ENCODE data around the gene EIF3D. TPM values are rescaled to one million over a fixed set of nuclear protein-coding genes. Genes with fewer than 3 reads are reported as not detected.

The EIF3D gene
- total RNA-seq, 1 donor: 393 TPM

DNA sequence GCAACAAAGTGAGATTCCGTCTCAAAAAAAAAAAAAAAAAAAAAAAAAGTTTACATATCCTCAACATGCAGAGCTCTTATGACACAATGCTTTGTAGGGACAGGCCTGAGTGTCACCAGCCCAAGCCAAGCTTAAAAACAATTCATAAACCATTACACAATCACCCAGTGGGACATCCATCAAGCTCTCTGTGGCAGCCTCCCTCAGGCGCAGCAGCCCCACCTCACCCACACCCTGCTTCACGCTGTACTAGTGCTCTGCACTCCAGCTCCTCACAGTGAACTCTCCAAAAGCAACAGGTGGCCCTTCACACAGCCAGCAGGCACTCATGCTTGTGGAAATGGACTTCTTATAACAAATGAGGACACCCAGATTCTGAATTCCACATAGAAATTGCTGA lies 18.6 kb downstream of the EIF3D start:
- Histone ChIP-seq H3K36me3 (ENCODE audit: insufficient read depth, low read length) (peaks cover 52% of the 10 kb centered on the region), H3K79me2 (ENCODE audit: insufficient read depth, low read length) (peaks cover 3% of the 10 kb centered on the region), H3K9me3 (ENCODE audit: low read depth, low read length) (no peaks in the 10 kb centered on the region), H2AFZ (ENCODE audit: low read length) (no peak overlapping the region), H3K27ac (ENCODE audit: low read depth, low read length) (no peak overlapping the region), H3K4me1 (ENCODE audit: insufficient read depth, low read length) (peaks cover 6% of the 10 kb centered on the region), H3K4me3 (ENCODE audit: insufficient read depth, low read length) (no peak overlapping the region), H4K20me1 (ENCODE audit: insufficient read depth, low read length) (peaks cover 15% of the 10 kb centered on the region), H3K4me2 (ENCODE audit: insufficient read depth, low read length) (no peak overlapping the region), H3K27me3 (ENCODE audit: insufficient read depth, low read length) (no peaks in the 10 kb centered on the region)
- TF ChIP-seq CTCF (IDR thresholded peaks at IDR 0.05; ENCODE audit: extremely low read depth, low read depth, low read length): no peak
- DNase-seq (ENCODE audit: insufficient read length, low spot score, missing footprints): no peak

- Histone ChIP-seq H3K4me2 (ENCODE audit: insufficient read depth, low read length) (peak overlapping the region; percentile 69), H3K4me1 (ENCODE audit: insufficient read depth, low read length) (peaks cover 6% of the 10 kb centered on the region), H3K79me2 (ENCODE audit: insufficient read depth, low read length) (peaks cover 3% of the 10 kb centered on the region), H3K9me3 (ENCODE audit: low read depth, low read length) (no peaks in the 10 kb centered on the region), H4K20me1 (ENCODE audit: insufficient read depth, low read length) (peaks cover 9% of the 10 kb centered on the region), H3K27me3 (ENCODE audit: insufficient read depth, low read length) (no peaks in the 10 kb centered on the region), H3K27ac (ENCODE audit: low read depth, low read length) (peak overlapping the region; percentile 31), H3K4me3 (ENCODE audit: insufficient read depth, low read length) (peak overlapping the region; percentile 79), H2AFZ (ENCODE audit: low read length) (peak overlapping the region; percentile 79), H3K36me3 (ENCODE audit: insufficient read depth, low read length) (peaks cover 27% of the 10 kb centered on the region)
- no peak for TF ChIP-seq CTCF (IDR thresholded peaks at IDR 0.05; ENCODE audit: extremely low read depth, low read depth, low read length)
- no peak for DNase-seq (ENCODE audit: insufficient read length, low spot score, missing footprints)
These were observed 21.4 kb downstream of the EIF3D start for GRCh38 chr22:36507518-36508010.

- peaks cover 6% of the 10 kb centered on the region for H3K4me1 ChIP-seq (ENCODE audit: insufficient read depth, low read length)
- no peaks in the 10 kb centered on the region for H3K9me3 ChIP-seq (ENCODE audit: low read depth, low read length)
- H3K79me2 ChIP-seq (ENCODE audit: insufficient read depth, low read length): peaks cover 3% of the 10 kb centered on the region
- H2AFZ ChIP-seq (ENCODE audit: low read length): peak within 1 kb of the TSS; percentile 79
- peaks cover 9% of the 10 kb centered on the region for H4K20me1 ChIP-seq (ENCODE audit: insufficient read depth, low read length)
- H3K4me2 ChIP-seq (ENCODE audit: insufficient read depth, low read length): peak within 1 kb of the TSS; percentile 69
- H3K4me3 ChIP-seq (ENCODE audit: insufficient read depth, low read length): peak within 1 kb of the TSS; percentile 79
- peak; percentile 100 for DNase-seq (ENCODE audit: insufficient read length, low spot score, missing footprints)
- peaks cover 20% of the 10 kb centered on the region for H3K36me3 ChIP-seq (ENCODE audit: insufficient read depth, low read length)
- H3K27ac ChIP-seq (ENCODE audit: low read depth, low read length): peak within 1 kb of the TSS; percentile 33
- no peak for TF ChIP-seq CTCF (IDR thresholded peaks at IDR 0.05; ENCODE audit: extremely low read depth, low read depth, low read length)
- H3K27me3 ChIP-seq (ENCODE audit: insufficient read depth, low read length): no peaks in the 10 kb centered on the region
These were observed 22.1 kb downstream of the EIF3D start, which contains the start of gene FOXRED2 for GRCh38 chr22:36506637-36507517. FOXRED2 (minus strand) TSS chr22:36507040; CDS start chr22:36506422, 618 bp downstream.

DNA sequence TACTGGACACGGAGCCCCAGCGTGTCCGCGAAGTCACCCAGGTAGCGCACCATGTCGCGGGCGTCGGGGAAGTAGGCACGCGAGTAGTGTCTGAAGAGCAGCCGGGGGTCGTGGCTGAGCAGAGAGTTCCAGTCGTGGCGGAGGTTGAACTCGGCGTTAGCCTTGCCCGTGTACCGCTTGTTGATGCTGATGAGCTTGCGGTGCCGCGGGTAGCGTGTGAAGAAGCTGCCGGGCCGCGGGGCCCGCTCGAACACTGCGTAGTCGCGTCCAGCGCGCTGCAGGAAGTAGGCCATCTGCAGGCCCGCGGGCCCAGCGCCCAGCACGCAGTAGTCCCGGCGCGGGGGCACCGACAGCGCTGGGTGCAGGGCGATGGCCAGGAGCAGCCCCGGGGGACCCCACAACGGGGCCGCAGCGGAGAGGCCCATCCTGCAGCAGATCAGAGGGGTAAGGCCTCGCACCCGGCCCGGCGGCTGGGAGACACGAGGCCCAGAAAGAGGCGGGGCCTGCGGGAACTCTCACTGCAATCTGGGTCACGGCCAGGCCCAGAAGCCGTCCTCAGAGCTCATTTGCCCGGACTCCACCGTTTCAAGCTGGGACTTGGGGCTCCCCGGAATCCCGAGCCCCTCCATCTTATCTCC lies 22.8 kb downstream of the EIF3D start:
- Histone ChIP-seq H3K79me2 (ENCODE audit: insufficient read depth, low read length) (peaks cover 3% of the 10 kb centered on the region), H3K9me3 (ENCODE audit: low read depth, low read length) (no peaks in the 10 kb centered on the region), H3K4me2 (ENCODE audit: insufficient read depth, low read length) (peak overlapping the region; percentile 69), H3K4me3 (ENCODE audit: insufficient read depth, low read length) (peak overlapping the region; percentile 79), H3K36me3 (ENCODE audit: insufficient read depth, low read length) (peaks cover 13% of the 10 kb centered on the region), H3K27me3 (ENCODE audit: insufficient read depth, low read length) (no peaks in the 10 kb centered on the region), H2AFZ (ENCODE audit: low read length) (peak overlapping the region; percentile 74), H3K4me1 (ENCODE audit: insufficient read depth, low read length) (peaks cover 6% of the 10 kb centered on the region), H3K27ac (ENCODE audit: low read depth, low read length) (no peak overlapping the region), H4K20me1 (ENCODE audit: insufficient read depth, low read length) (peaks cover 6% of the 10 kb centered on the region)
- no peak for TF ChIP-seq CTCF (IDR thresholded peaks at IDR 0.05; ENCODE audit: extremely low read depth, low read depth, low read length)
- peak; percentile 85 for DNase-seq (ENCODE audit: insufficient read length, low spot score, missing footprints)

Data from osteoblast (primary cell).